PC-9 (cell line): ENCODE results near the gene NMNAT2. TPM values are rescaled to one million over a fixed set of nuclear protein-coding genes. Genes with fewer than 3 reads are reported as not detected.

Experiments
- BruUV-seq: library from RNA; stranded (reverse); fragments of 400-500 nt; replicated peaks from 2 replicates; lab custom pipeline; 2021; lab: Mats Ljungman, UMichigan
- CTCF ChIA-PET: fragments of 300-600 bp; sonication (Branson Sonifier 250); formaldehyde crosslinking; loops from one replicate; lab custom pipeline; 2022; ENCODE audit warnings: antibody characterized with exemption; lab: Charles Lee
- POLR2A ChIA-PET: fragments of 300-600 bp; sonication (Branson Sonifier 250); formaldehyde crosslinking; loops from one replicate; lab custom pipeline; 2022; ENCODE audit warnings: antibody characterized with exemption; ENCODE audit not compliant: unreplicated experiment; lab: Charles Lee
- DNase-seq, 2 experiments: peaks; one replicate each; pipeline versions ENCODE4 v3.0.0 to v3.0.0-alpha.2; 2015 to 2022; ENCODE audit warnings: mixed read lengths in 1 of 2
- H2AFZ ChIP-seq: fragments of 200-600 bp; sonication (generic); 2 replicates; pipeline ENCODE4 v1.8.1; 2017; ENCODE audit warnings: antibody characterized with exemption
- H3F3A ChIP-seq: fragments of 200-600 bp; sonication (generic); 2 replicates; pipeline ENCODE4 v1.8.1; 2017; ENCODE audit warnings: antibody characterized with exemption, mild to moderate bottlenecking, low read depth; ENCODE audit not compliant: insufficient read depth
- H3K27ac ChIP-seq: fragments of 200-600 bp; sonication (generic); 2 replicates; pipeline ENCODE4 v1.6.1; 2016; ENCODE audit warnings: mixed run types
- H3K27me3 ChIP-seq: fragments of 200-600 bp; sonication (generic); 2 replicates; pipeline ENCODE4 v1.6.1; 2016; ENCODE audit warnings: low read depth, mixed run types; ENCODE audit not compliant: insufficient read depth
- H3K36me3 ChIP-seq: fragments of 200-600 bp; sonication (generic); 2 replicates; pipeline ENCODE4 v1.6.1; 2016; ENCODE audit warnings: low read depth, mixed run types
- H3K4me1 ChIP-seq: fragments of 200-600 bp; sonication (generic); replicated peaks from 2 replicates; pipeline ENCODE4 v1.6.1; 2016; ENCODE audit warnings: mixed run types; ENCODE audit not compliant: insufficient read depth
- H3K4me2 ChIP-seq: fragments of 200-600 bp; sonication (generic); 2 replicates; pipeline ENCODE4 v1.6.1; 2017; ENCODE audit warnings: mixed run types
- H3K4me3 ChIP-seq: fragments of 200-600 bp; sonication (generic); 2 replicates; pipeline ENCODE4 v1.6.1; 2016; ENCODE audit warnings: mixed run types
- H3K79me2 ChIP-seq: fragments of 200-600 bp; sonication (generic); 2 replicates; pipeline ENCODE4 v1.6.1; 2017; ENCODE audit warnings: low read depth, mixed run types
- H3K9me2 ChIP-seq: fragments of 200-600 bp; sonication (generic); 2 replicates; pipeline ENCODE4 v1.8.1; 2017; ENCODE audit warnings: mild to moderate bottlenecking; ENCODE audit not compliant: insufficient read depth
- H3K9me3 ChIP-seq: fragments of 200-600 bp; sonication (generic); 2 replicates; pipeline ENCODE4 v1.8.1; 2016; ENCODE audit warnings: low read depth; ENCODE audit not compliant: insufficient read depth
- H4K20me1 ChIP-seq: fragments of 200-600 bp; sonication (generic); 2 replicates; pipeline ENCODE4 v1.8.1; 2017; ENCODE audit not compliant: insufficient read depth
- EZH2 ChIP-seq: fragments of 200-600 bp; sonication (generic); IDR thresholded peaks from 2 replicates; pipeline ENCODE4 v1.8.0; 2017; ENCODE audit warnings: antibody characterized with exemption, low read depth
- intact Hi-C: fragments of 100-400 bp; cut with micrococcal nuclease; formaldehyde crosslinking; loops from one replicate; pipeline ENCODE4 v1.10.0; 2022; ENCODE audit not compliant: unreplicated experiment
- total RNA-seq: library from RNA; stranded (reverse); gene quantifications from 2 replicates; pipeline ENCODE4 v1.2.3, GENCODE V29; 2021
- TF ChIP-seq, protein P1 (sequence below): fragments of 200-600 bp; sonication (generic); conservative IDR thresholded peaks from 2 replicates; pipeline ENCODE4 v1.6.1; 2017; ENCODE audit warnings: mixed run types, antibody characterized with exemption, mild to moderate bottlenecking, moderate library complexity

Gene NMNAT2
- total RNA-seq, 1 experiment from 2014 or later = 29.2 TPM

DNA sequence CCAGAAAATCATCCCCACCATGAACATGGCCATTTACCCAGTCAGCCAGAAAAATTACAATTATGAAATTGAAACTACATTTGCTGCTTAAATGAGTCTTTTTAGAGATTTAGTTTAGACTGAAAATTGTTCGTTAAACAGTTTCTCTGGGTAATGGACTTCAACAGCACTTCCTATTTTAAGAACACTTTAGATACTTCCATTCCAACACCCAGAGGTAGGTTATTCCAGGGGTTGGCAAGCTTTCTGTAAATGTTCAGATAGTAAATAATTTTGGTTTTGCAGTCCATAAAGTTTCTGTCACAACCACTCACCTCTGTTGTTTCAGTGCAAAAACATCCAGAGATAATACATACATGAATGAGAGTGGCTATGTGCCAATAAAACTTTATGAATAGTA is 10.2 kb downstream of the NMNAT2 start:
- Histone ChIP-seq H3K36me3 (no peaks in the 10 kb centered on the region), H2AFZ (no peak overlapping the region), H3K79me2 (peaks cover 37% of the 10 kb centered on the region), H3F3A (peaks cover 27% of the 10 kb centered on the region), H3K4me2 (no peak overlapping the region), H3K27me3 (no peaks in the 10 kb centered on the region), H3K9me3 (no peaks in the 10 kb centered on the region), H3K4me3 (no peak overlapping the region), H3K4me1 (peaks cover 22% of the 10 kb centered on the region), H3K27ac (no peak overlapping the region), H3K9me2 (no peaks in the 10 kb centered on the region), H4K20me1 (no peaks in the 10 kb centered on the region)
- BruUV-seq = no TSS peak
- ChIA-PET POLR2A (no interaction called here), CTCF (no interaction called here)
- intact Hi-C loops = no loop called here
- TF ChIP-seq, protein P1, sequence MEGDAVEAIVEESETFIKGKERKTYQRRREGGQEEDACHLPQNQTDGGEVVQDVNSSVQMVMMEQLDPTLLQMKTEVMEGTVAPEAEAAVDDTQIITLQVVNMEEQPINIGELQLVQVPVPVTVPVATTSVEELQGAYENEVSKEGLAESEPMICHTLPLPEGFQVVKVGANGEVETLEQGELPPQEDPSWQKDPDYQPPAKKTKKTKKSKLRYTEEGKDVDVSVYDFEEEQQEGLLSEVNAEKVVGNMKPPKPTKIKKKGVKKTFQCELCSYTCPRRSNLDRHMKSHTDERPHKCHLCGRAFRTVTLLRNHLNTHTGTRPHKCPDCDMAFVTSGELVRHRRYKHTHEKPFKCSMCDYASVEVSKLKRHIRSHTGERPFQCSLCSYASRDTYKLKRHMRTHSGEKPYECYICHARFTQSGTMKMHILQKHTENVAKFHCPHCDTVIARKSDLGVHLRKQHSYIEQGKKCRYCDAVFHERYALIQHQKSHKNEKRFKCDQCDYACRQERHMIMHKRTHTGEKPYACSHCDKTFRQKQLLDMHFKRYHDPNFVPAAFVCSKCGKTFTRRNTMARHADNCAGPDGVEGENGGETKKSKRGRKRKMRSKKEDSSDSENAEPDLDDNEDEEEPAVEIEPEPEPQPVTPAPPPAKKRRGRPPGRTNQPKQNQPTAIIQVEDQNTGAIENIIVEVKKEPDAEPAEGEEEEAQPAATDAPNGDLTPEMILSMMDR = no peak
- no peak for TF ChIP-seq EZH2
- no peak for DNase-seq

DNA sequence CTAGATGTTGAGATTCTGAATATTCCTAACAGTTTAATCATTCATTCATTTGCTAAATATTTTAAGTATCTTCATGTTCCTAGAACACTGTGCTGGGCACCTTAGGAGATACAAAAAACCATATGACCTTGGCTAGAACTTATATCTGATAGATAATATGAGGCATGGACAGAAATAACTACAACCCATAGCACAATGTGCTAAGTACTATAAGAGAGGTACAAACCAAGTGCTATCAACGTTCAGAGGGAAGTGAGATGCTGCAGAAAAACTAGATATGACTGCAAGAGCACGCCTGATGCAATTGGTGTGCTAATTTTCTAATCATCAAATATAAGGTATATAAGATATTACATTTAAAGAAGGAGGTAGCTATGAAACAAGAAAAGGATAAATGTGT is 10.7 kb downstream of the NMNAT2 start:
- H3F3A ChIP-seq = peaks cover 25% of the 10 kb centered on the region
- no peak overlapping the region for H3K27ac ChIP-seq
- no peaks in the 10 kb centered on the region for H4K20me1 ChIP-seq
- no peak for DNase-seq
- TF ChIP-seq EZH2 = no peak
- TF ChIP-seq, protein P1 = no peak
- ChIA-PET POLR2A (no interaction called here), CTCF (no interaction called here)
- H3K9me2 ChIP-seq = no peaks in the 10 kb centered on the region
- no peak overlapping the region for H2AFZ ChIP-seq
- no peaks in the 10 kb centered on the region for H3K27me3 ChIP-seq
- H3K4me2 ChIP-seq = no peak overlapping the region
- no TSS peak for BruUV-seq
- no peaks in the 10 kb centered on the region for H3K9me3 ChIP-seq
- peaks cover 22% of the 10 kb centered on the region for H3K4me1 ChIP-seq
- intact Hi-C loops = no loop called here
- H3K4me3 ChIP-seq = no peak overlapping the region
- H3K36me3 ChIP-seq = no peaks in the 10 kb centered on the region
- peaks cover 36% of the 10 kb centered on the region for H3K79me2 ChIP-seq

DNA sequence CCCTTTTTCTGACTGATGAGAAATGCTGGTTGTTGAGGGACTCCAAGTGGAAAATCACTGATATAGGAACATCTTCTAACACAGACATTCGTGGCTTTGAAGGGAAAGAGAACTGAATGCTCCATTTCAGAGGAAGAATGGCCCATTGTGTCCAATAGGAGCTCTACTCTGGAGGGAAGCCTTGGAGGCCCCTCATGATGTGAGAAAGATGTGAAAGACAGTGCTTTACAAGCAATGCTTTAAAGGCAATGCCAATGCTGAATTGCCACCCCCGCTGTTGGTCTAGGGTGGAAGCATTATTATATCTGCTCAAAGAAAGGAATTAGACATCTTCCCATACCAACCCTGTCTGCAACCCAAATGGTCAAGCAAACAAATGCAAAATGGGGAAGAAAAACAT is 13.7 kb downstream of the NMNAT2 start:
- no peaks in the 10 kb centered on the region for H3K36me3 ChIP-seq
- BruUV-seq = no TSS peak

More for the DNA sequence above, 13.7 kb downstream of the NMNAT2 start:
- Histone ChIP-seq H3K4me2 (no peak overlapping the region), H3K4me3 (no peak overlapping the region), H3K27ac (no peak overlapping the region), H3F3A (0 out of 2 replicates have a peak, but pooled peaks cover 4% of the 10 kb centered on the region), H3K4me1 (no peaks in the 10 kb centered on the region), H3K9me2 (no peaks in the 10 kb centered on the region), H3K79me2 (peaks cover 30% of the 10 kb centered on the region), H3K9me3 (no peaks in the 10 kb centered on the region), H4K20me1 (no peaks in the 10 kb centered on the region), H2AFZ (no peak overlapping the region), H3K27me3 (no peaks in the 10 kb centered on the region)
- intact Hi-C loops = no loop called here
- no peak for DNase-seq
- POLR2A ChIA-PET = no interaction called here
- CTCF ChIA-PET = no interaction called here
- TF ChIP-seq EZH2 = no peak
- TF ChIP-seq, protein P1 = no peak
